ENCODE measurements around the gene ADM5.

GRCh38 chr19:49704888-49705642, 15.7 kb downstream of the ADM5 start:
- TF ChIP-seq CTCF (IDR thresholded peaks at IDR 0.05) (no peak), POLR2A (IDR thresholded peaks at IDR 0.05) (no peak)

Data from right lobe of liver (tissue), 4 donors.